GM19238 (cell line): ENCODE data around the gene NHSL2.
"Not testable (repeated sequence)": the region's sequence is repeated elsewhere in the genome, so short reads cannot be mapped to it uniquely, and the experiment has no call there.

Experiments
- DNase-seq: peaks from one replicate; pipeline ENCODE4 v3.0.0; 2011; ENCODE audit warnings: low spot score; ENCODE audit not compliant: insufficient read length

The NHSL2 gene

DNA sequence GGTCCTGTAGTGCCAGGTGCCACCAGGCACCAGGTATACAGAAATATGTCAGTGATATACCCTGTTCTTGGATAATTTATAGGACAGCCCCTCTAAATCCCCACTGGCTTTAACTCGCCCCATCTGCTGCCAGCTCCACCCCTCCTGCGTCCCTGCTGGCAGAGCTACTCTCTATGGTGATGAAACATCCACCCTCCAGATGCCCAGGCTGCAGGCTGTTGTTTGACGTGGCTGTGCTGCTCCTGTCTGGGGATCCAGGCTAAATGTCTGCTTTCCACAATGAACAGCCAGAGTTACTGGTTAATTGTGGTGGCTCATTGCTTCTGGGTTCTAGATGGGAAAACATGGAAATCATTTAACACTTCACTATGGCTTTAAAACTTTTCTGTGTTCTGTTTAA is 12.9 kb downstream of the NHSL2 start:
- DNase-seq: no peak

DNA sequence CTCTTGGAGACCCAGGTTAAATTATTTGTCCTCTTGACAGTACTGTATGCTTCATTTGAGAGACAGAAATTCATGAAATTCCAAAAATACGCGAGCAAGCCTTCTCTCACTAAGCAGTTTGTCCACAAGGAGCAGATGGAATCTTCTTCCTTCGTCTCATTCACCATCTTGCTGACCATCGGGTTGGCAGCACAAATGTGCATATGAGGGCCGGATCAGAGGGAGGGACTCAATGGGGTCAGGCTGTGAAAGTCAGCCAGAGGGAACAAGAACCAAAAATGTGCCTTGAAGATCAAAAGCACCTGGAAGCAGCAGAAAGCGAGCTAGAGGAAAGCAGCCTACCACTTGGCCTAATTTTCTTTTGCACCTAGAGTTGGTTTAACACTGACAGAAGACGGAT is 16.4 kb downstream of the NHSL2 start:
- no peak for DNase-seq

DNA sequence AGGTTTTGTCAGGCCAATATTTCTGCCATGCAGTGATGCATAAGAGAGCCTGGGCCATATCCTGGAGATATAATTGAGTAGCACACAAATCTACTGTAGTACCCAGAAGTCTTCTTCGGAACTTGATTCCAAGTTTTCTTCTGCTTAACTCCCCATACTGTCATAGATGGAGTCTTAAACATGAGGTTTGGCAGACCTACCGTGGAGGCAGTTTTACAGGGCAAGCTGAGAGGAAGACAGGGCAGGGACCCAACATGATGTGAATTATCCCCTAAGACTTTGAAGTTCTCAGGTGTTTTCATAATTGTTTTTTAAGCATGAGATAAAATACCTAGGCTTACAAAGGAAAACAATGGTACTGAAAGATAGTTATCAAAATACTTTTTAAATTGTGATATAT is 18.2 kb downstream of the NHSL2 start:
- no peak for DNase-seq

DNA sequence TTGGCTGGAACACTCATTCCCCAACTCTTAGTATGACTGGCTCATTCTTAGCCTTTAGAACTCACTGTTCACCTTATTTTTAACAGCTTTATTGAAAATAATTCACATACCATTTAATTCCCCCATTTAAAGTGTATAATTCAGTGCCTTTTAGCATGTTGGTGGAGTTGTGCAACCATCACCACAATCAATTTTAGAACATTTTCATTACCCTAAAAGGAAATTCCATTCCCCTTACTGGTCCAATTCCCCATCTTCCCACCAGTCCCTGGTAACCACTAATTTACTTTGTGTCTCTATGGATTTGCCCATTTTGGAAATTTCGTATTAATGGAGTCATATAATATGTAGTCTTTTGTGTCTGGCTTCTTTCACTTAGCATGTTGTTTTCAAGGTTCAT is 19.7 kb downstream of the NHSL2 start:
- no peak for DNase-seq

DNA sequence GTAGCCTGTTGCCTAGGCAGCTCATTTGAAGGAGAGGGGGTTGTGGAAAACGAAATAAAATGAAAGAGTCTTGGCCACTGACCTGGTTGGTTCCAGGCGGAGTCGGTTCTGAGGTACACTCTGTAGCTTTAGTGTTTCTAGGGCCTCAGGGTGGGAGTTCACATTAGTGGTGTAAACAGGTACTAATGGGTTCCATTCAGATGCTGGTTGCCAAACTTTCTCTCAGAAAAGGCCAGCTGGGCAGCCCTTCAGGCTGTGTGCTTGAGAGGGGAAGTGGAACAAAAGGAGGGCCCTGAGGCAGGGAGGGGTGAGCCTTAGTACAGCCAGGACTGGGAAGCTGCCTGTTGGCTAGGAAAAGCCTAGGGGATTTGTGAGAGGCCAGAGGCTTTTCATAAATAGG is 24.8 kb downstream of the NHSL2 start:
- no peak for DNase-seq

DNA sequence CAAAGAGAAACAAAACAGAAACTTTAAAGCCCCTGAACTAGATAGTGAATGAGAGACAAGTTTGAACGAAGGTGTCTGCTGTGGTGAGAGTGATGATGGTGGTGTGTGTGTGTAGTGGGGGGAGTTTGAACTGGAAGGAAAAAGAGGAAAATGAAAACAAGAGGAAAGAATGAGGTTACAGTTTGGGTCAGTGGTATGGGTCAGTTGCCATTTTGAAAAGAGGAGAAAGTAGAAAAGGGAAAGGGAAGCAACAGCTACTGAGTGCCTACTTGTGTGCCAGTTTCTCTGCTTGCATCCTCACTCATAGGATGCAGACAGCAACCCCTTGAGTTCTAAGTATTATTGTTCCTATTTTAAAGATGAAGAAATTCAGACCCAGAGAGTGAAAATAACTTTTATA is 26.0 kb downstream of the NHSL2 start:
- no peak for DNase-seq

DNA sequence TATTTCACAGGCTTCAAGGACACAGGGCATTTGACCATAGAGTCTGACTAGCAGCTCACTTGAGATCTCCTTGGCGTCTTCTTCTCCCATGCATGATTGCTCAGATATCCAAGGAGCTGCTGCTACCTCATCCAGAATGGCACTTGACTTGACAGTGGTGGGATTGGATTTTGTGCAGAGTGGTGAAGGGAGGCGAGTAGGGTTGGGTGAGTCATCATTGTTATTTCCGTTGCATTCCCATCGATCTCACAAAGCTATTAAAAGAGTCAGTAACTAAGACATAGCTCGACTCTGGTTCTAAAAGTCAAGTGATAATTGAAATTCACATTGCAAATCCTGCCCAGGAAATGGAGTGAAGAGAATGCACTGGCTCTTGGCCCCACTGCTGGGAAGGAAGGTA is 27.7 kb downstream of the NHSL2 start:
- no peak for DNase-seq

DNA sequence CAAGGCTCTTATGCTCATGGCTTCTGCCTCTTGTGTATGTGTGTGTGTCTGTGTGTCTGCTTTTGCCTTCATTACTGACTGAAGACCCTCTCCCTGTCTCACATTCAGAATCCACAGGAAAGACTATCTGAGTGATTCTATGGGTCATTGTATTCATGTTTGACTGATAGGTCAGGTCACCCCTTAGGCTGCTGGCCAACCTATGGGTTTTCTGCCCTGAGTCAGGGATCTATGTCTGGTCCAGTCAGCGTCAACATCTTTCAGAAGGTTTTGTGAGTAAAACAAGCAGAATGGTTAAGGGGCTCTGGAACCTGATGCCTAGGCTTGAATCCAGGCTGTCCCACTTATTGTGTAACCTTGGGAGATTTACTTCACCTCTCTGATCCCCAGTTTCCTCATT is 30.5 kb downstream of the NHSL2 start:
- DNase-seq: no peak

DNA sequence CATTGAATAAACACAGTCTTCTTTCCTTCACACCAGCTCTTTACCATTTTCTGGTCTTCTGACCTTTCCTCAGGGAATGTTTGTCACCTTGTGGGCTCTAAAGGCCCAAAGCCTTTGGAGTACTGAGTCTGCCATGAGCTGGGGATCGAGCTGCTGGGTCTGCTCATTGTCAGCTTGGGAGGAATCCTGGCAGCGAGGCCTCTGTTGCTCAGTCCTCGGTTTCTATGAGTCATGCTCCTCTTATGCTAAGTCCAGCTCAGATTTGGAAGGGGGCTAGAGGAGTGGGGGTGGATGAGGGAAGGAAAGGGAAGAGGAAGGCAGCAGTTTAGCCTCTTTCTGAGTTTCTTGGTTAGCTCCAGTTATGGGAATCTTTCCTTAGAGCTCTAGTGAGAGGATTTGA is 31.1 kb downstream of the NHSL2 start:
- no peak for DNase-seq

DNA sequence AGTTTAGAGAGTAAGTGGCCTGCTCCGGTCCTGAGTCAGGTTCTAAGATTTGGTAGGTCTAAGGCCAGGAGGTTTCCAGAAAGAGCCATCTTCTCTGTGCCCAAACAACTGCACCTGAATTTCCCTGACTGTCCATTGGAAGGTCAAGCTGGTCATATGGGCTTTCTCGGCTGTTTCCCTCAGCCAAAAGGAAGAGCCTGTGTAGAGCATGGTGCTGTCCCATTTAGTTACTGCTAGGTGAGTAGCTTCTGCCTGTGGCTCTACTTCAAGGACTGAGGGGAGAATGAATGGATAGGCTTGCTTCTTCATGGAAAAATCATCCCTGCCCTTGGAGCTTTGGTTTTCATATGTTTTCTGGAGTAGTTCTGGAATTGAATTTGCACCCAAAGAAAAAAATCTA is 33.7 kb downstream of the NHSL2 start:
- DNase-seq: no peak

DNA sequence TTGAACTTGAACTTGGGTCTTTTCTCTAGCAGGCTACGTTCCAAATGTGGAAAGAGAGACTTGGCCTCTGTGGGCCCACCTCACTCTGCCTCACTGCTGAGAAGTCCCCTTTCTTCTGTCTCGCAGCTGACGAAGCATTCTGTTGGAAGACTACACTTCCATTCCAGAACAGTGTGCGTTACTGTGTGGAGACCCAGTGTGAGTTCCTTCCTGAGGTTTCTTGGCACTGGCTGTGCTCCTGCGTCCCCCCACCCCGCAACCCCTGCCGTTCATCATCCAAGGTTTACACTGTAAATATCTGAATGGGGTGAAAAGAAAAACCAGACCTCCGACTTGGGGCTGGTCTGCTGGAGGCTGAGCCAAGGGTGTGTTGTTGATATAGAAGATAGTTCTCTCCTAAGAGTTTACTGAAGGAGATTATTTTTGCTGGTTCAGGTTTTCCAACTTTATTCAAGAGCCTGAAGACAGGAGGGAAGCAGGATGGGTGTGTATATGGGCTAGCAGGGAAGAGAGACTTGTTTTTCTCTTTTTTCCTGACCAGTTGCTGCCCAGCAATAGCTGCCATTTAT is 34.7 kb downstream of the NHSL2 start:
- DNase-seq: no peak

DNA sequence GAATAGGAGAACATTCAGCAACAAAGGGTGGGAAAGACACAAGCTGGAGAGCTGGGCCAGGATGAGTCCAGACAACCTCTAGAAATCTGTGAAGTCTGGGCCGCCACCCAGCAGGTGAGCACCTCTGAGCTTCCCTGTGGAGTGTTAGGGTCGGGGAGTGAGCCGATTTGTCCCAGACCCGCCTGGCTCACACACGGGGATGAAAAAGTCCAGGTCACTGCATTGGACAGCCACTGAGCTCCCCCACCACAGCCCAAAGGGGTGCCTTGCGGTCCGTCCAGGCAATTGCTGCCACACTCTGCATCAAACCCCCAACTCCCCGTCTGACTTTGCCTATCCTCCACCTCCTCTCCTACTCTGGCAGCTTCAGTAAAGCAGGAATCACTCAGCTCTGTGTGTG is 38.7 kb downstream of the NHSL2 start:
- DNase-seq: no peak

DNA sequence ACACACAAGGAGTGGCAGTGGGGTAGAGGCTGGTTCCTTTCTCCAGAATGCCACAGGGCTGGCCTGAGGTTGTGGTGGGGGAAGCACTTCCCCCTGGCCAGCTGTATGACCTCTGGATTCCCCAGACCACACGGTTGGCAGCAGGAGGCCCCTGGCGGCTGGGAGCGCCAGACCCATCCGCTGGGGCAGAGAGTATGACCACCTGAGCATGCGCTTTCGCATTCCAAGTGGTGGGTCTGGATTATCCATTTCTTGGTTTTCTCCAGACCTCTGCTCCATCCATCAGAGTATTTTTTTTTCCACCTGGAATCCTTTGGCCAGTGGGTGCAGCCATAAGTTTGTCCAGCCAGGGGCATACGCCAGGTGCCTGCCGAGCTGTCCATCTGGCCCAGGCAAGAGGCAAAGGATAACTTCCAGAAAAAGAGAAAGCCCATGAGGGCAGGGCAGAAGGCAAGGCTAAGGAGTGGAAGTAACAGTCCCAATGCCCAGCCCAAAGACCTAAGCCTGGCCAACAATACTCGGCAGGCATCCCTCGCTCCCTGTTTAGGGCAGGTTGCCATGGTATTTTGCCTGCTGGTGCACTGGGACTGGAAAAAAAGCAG is 39.3 kb downstream of the NHSL2 start:
- no peak for DNase-seq

DNA sequence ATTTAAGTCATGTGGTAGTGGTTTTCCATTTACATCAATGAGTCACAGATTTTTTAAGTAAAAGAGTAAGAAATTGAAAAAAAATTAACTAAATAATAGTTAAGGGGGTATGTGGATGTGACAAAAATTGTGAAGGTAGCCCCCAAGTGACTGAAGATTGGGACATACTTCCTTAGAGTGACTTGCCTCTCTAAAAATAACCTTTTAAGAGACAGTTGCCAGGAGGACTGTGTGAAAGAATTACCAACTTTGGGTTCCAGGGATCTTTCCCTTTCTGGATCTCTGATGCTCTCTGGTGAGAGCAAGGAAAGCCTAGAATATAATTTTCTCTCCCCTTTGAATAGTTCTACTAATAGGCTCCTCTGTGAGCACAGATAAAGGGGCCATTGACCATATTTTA is 42.7 kb downstream of the NHSL2 start:
- no peak for DNase-seq

DNA sequence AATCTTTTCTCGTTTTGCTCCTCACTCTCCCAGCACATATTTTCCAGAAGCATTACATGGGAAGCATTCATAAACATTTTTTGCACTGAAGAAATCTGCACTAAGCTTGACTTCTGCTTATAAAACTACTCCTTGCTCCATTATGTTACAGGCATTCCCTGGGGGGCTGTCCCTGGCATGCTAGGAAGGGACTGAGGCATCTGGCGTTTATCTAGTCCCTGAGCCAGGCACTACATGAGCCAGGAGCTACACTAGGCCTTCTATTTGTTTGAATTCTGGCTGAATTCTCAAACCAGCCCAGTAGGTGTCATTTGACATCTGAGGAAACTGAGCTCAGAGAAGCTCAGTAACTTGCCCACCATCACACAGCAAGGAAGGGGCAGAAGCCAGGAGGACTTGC is 43.3 kb downstream of the NHSL2 start:
- DNase-seq: no peak

DNA sequence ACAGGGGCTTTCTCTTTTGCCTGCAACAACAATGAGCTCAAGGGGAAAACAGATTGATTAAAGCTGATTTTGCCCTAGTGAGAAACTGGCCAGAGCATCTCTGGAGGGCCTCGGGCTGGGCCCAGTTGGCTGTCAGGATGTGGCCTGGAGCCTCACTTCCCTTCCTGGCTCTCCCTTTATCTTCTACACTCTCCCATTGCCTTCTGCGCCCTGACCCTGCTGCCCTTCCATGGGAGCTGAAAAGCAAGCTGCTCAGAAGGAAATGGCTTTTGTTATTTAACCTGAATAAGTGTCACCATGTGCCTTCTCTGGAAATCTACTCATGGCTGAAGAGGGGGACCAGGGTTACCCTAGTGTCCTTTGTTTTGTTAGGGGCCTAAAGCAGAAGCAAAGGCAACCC is 43.8 kb downstream of the NHSL2 start:
- DNase-seq: no peak

DNA sequence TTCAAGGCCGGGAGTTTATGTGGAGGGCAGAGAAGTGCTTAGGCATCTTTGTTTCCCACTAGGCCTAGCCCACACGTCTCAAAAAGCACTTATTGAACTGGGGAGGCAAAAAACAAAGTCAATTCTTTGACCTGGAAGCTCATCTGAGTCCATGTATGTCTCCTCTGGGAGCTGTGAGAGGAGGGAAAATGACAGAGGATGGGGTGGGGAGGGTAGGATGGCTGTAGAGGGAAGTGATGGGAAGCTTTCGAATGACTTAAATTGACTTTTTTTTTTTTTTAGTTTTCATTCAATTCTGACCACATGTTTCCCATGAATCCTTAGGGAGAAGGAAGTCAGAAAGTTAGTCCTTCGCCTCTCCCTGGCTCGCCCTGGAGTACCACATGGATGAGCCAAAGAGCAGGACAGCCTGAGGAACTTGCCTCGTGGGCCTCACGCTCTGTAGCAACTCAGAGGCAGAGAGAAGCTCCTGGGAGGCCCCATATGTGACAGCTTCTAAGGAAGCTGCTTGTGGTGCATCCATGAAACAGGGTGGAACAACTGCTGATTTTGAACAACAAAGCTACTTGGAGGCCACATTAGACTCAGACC is 45.0 kb downstream of the NHSL2 start:
- DNase-seq: no peak

DNA sequence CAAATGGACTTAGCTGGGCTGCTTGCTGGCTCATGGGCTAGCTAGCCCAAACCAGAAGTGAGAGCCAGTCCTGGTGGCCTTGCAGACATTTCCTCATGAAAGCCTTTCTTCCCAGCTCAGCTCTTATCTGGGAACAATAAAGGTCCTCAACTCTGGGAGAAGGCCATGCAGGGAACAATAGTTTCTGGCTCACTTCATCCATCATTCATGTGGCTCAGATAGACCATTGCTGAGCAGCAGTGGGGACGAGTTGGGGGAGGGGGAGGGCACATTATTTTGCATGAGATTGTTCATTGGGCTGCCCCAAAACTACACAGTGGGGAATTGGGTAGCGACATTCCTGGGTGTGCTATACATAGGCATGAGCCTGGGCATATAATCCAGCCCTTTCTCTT is 47.6 kb downstream of the NHSL2 start:
- no peak for DNase-seq

DNA sequence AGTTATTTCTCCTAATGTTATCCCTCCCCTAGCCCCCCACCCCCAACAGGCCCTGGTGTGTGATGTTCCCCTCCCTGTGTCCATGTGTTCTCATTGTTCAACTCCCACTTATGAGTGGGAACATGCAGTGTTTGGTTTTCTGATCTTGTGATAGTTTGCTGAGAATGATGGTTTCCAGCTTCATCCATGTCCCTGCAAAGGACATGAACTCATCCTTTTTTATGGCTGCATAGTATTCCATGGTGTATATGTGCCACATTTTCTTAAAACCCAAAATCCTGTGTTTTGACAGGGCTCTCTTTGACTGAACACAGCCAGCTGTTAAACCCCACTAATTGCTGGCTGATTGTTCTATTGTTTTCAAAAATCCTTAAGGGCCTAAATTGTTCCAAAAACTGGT is 53.5 kb downstream of the NHSL2 start:
- not testable (repeated sequence) for DNase-seq

DNA sequence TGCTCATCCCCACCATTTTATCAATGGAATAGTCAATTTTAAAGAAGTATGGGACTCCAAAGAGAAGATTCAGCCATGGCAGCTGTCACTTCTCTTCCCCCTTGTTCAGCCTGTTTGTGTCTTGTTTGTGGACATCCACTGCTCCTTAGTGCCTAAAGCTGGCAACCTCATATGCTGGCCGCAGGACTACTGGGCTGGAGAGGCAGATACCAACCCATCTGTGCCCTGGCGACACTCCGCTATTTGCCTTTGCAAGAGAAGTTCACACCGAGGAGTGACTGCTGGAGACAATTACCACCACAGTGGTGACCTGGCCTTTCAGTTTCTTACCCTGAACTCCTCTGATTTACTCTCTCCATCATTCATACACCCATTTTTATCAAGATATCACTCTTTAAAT is 64.3 kb downstream of the NHSL2 start:
- DNase-seq: no peak

DNA sequence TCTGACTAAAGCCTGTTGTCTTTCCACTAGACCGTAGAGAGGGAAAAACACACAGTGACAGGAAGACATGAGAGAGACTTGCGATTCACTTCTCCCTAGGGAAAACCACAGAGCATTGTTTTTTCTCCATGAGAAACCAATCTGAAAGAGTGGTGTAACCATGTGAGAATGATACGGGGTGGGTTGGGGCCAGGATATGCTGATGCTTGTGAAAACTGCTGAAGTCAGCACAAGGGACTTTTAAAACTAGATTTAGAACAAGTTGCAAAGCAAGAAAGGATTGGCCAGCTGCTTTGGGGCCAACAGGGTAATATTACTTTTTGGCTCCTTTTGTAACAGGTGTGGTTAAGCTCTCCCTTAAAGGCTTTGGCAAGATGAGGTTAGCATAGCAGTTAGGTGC is 66.1 kb downstream of the NHSL2 start:
- DNase-seq: no peak

DNA sequence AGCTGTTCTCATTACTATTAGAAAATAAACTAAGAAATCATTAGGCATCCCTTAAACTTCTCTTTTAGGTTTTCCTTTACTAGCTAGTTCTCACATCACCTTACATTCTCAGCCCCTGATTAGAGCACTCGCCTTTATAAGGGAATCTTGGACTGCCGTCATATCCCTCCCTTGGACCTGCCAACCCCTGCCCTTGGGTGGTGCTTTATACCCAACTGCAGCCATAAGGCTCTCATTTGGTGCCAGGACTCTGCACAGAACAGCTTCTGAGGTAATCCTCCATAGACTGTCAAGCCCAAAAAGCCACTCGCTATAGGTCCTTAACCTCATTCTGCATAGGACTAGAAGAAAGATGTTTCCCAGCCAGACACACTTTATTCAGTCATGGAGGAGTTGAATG is 67.5 kb downstream of the NHSL2 start:
- no peak for DNase-seq

DNA sequence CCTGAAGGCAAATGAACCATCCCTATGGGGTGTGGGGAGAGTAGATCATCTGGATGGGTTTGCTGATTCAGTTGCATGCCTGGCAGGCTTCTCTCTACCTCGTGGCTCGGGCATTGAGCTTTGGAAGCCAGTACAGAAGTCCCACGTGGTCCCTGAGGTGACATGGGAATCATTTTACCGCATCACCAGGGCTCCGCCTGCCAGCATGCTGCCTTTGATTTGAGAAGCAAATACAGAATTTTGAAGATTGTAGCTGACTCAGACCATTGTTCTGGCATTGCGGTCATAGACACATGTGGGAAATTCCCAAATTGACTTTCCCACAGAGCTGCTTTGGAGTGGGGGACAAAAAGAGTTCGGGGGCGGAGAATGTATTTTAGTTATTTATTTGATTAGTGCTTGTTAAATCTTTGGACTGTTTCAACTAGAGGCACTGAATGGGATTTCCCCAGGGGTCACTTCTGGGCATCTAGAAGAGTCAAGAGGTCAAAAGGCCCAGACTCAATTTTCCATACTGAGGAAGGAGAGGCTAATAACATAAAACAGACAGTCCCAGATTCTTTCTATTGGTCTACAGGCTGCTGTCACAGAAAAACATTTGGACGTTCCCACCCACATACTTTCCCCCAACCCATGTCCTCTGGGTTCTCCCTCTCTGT is 79.3 kb downstream of the NHSL2 start:
- no peak for DNase-seq
